RWPE2 (cell line): Measurements from ENCODE around the gene PRMT7.

Source experiments
- ATAC-seq: fragments of 200-7000 bp; cut with Tn5 transposase; 3 replicates; pipeline ENCODE4 v1.9.1; 2021; ENCODE audit warnings: low read depth
- DNase-seq: peaks from one replicate; pipeline ENCODE4 v3.0.0-alpha.2; 2020; ENCODE audit warnings: low spot score
- H3K27ac ChIP-seq: fragments of 450-650 bp; 2 replicates; pipeline ENCODE4 v1.5.1; 2017; ENCODE audit warnings: mild to moderate bottlenecking; ENCODE audit not compliant: poor library complexity, severe bottlenecking
- H3K27me3 ChIP-seq: fragments of 250-450 bp; sonication (Bioruptor Pico); 2 replicates; pipeline ENCODE4 v1.5.1; 2021; ENCODE audit warnings: mild to moderate bottlenecking, moderate library complexity; ENCODE audit not compliant: insufficient read depth, poor library complexity, severe bottlenecking
- H3K36me3 ChIP-seq: fragments of 250-450 bp; sonication (Bioruptor Pico); 2 replicates; pipeline ENCODE4 v1.5.1; 2020; ENCODE audit warnings: low read depth, mild to moderate bottlenecking, moderate library complexity
- H3K4me1 ChIP-seq: fragments of 250-450 bp; sonication (Bioruptor Pico); 2 replicates; pipeline ENCODE4 v1.5.1; 2021; ENCODE audit warnings: mild to moderate bottlenecking, moderate library complexity; ENCODE audit not compliant: insufficient read depth, poor library complexity, severe bottlenecking
- H3K4me3 ChIP-seq: fragments of 250-450 bp; sonication (Bioruptor Pico); 2 replicates; pipeline ENCODE4 v1.5.1; 2021; ENCODE audit warnings: mild to moderate bottlenecking, moderate library complexity; ENCODE audit not compliant: severe bottlenecking
- H3K9me3 ChIP-seq: fragments of 250-450 bp; sonication (Bioruptor Pico); 2 replicates; pipeline ENCODE4 v1.5.1; 2021; ENCODE audit warnings: mild to moderate bottlenecking, moderate library complexity; ENCODE audit not compliant: severe bottlenecking
- TF ChIP-seq, protein P1 (sequence below): fragments of 450-650 bp; IDR thresholded peaks from one replicate; pipeline ENCODE4 v1.5.1; 2017; ENCODE audit warnings: mild to moderate bottlenecking, moderate library complexity; ENCODE audit not compliant: poor library complexity, severe bottlenecking

PRMT7 gene

DNA sequence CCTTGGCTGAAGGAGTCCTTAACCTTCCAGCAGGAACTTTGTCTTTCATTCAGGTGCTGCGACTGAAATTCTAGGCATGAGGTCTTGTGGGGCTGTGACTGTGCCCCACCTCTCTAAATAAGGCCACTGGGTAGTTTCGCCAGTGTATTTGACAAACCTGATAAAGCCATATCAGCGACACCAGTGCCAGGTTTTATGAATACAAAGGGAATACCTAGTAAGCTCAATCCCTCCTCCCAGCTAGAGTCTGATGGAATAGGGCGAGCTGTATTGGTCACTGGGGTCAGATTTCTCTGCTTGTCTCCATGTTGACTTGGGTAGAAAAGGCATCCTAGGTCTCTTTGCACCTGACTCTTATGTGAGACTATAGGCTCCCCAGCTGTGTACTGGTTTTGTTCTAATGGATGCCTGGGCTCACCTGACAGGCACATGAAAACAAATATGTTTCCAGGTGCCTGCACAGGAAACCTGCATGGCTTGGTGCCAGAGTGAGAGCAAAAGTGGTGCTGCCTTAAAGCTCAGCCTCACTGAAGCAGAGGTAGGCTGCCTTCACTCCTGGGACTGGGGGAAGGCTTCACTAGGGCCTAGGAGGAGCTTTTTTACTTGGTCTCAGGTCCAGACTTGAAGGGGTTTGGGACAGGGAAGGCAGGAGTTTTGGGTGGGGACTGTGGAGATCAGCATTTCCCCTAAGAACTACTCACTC, 38.2 kb upstream of the PRMT7 start:
- Histone ChIP-seq H3K27me3 (no peaks in the 10 kb centered on the region), H3K4me3 (no peak overlapping the region), H3K4me1 (peaks cover 23% of the 10 kb centered on the region), H3K27ac (no peak overlapping the region), H3K36me3 (peaks cover 34% of the 10 kb centered on the region), H3K9me3 (no peaks in the 10 kb centered on the region)
- peak; percentile 25; the same call in 1 of the 3 replicates for ATAC-seq
- no peak for DNase-seq
- TF ChIP-seq, protein P1, sequence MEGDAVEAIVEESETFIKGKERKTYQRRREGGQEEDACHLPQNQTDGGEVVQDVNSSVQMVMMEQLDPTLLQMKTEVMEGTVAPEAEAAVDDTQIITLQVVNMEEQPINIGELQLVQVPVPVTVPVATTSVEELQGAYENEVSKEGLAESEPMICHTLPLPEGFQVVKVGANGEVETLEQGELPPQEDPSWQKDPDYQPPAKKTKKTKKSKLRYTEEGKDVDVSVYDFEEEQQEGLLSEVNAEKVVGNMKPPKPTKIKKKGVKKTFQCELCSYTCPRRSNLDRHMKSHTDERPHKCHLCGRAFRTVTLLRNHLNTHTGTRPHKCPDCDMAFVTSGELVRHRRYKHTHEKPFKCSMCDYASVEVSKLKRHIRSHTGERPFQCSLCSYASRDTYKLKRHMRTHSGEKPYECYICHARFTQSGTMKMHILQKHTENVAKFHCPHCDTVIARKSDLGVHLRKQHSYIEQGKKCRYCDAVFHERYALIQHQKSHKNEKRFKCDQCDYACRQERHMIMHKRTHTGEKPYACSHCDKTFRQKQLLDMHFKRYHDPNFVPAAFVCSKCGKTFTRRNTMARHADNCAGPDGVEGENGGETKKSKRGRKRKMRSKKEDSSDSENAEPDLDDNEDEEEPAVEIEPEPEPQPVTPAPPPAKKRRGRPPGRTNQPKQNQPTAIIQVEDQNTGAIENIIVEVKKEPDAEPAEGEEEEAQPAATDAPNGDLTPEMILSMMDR, result no peak

DNA sequence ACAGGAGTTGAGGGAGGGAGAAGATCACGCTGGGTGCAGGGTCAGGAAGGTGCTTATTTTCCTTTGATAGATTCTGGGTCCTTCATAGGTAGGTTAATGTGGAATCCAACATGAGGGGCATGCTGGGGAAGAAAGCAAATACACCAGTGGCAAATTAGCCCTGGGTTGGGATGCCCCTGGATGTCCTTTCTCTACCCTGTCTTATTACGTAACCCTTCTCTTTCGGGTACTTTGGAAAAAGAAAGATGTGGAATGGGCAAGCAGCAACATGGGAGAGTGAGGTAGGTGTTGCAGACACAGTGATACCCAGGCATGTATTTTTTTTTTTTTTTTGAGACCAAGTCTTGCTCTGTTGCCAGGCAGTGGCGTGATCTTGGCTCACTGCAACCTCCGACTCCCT, 37.4 kb upstream of the PRMT7 start:
- peaks cover 23% of the 10 kb centered on the region for H3K4me1 ChIP-seq
- peaks cover 32% of the 10 kb centered on the region for H3K36me3 ChIP-seq
- H3K27me3 ChIP-seq, result no peaks in the 10 kb centered on the region
- TF ChIP-seq, protein P1, result no peak
- H3K27ac ChIP-seq, result no peak overlapping the region
- H3K4me3 ChIP-seq, result no peak overlapping the region
- ATAC-seq (no peak), DNase-seq (no peak)
- H3K9me3 ChIP-seq, result no peaks in the 10 kb centered on the region

DNA sequence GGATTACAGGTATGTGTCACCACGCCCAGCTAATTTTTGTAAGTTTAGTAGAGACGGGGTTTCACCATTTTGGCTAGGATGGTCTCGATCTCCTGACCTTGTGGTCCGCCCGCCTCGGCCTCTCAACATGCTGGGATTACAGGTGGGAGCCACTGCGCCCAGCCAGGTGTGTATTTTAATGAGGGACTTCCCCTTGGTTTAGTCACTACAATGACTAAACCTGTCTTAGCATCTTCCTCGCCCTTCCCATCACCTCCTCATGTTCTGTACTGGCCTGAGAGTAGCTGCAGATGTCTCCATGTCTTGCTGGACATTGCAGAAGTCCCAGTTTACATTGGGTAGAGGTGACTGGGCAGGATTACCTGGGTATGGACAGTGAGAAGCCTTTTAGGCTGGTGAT, 36.9 kb upstream of the PRMT7 start:
- peaks cover 23% of the 10 kb centered on the region for H3K4me1 ChIP-seq
- no peaks in the 10 kb centered on the region for H3K9me3 ChIP-seq
- no peak overlapping the region for H3K4me3 ChIP-seq
- H3K27me3 ChIP-seq, result no peaks in the 10 kb centered on the region
- ATAC-seq, result peak; percentile 48; the same call in 1 of the 3 replicates
- TF ChIP-seq, protein P1, result no peak
- H3K27ac ChIP-seq, result no peak overlapping the region
- no peak for DNase-seq
- H3K36me3 ChIP-seq, result peaks cover 30% of the 10 kb centered on the region

DNA sequence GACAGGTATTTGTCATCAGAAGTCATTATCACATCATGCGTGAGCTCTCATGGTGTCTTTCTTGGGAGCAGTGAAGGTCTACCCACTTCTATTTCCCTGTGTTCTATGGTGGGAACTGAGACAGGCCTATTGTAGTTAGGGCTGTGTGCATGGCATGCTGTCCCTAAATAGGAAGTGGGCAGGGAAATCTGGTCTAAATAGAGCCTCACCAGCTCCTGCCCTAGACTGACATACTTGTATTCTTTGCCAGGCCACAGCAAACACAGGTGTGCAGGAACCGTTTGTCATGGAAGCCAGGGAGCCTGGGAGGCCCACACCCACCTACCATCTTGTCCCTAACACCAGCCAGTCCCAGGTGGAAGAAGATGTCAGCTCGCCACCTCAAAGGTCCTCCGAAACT, 36.4 kb upstream of the PRMT7 start:
- H3K27me3 ChIP-seq, result no peaks in the 10 kb centered on the region
- peaks cover 23% of the 10 kb centered on the region for H3K4me1 ChIP-seq
- no peaks in the 10 kb centered on the region for H3K9me3 ChIP-seq
- H3K27ac ChIP-seq, result no peak overlapping the region
- H3K36me3 ChIP-seq, result peaks cover 36% of the 10 kb centered on the region
- TF ChIP-seq, protein P1, result no peak
- DNase-seq (no peak), ATAC-seq (no peak)
- no peak overlapping the region for H3K4me3 ChIP-seq

DNA sequence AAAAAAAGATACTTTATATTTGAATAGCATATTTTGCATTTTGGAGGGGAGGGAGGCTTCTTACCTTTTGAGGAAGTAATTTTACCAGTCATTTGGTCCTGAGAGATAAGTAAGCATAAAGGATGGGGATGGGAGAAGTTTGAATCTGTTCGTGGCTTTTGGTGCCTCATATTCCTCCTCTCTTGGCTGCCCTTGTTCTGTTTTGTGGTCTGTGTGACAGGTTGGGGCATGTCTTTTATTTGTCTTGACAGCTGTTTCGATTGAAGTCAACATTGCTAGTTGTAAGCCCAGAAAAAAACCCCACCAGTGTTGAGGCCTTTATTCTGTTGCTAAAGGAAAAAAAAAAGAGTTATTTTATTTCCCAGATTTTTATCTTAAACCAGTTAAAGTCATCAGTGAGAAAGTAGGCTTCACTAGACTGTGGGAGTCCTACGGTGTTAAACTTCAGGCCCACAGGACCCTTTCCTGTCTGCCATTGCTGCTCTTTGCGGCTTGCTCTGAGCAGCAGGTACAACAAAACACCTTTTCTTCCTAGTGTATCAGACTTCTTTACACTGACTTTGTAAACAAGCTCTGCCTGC, 35.1 kb upstream of the PRMT7 start:
- H3K4me3 ChIP-seq, result no peak overlapping the region
- no peak overlapping the region for H3K27ac ChIP-seq
- H3K36me3 ChIP-seq, result peaks cover 40% of the 10 kb centered on the region
- H3K27me3 ChIP-seq, result no peaks in the 10 kb centered on the region
- ATAC-seq, result peak; percentile 53; the same call in 2 of the 3 replicates
- no peak for DNase-seq
- H3K9me3 ChIP-seq, result no peaks in the 10 kb centered on the region
- TF ChIP-seq, protein P1, result no peak
- peaks cover 23% of the 10 kb centered on the region for H3K4me1 ChIP-seq
